ENCODE data around the gene KLHL13.
"Not testable (repeated sequence)": the region's sequence is repeated elsewhere in the genome, so short reads cannot be mapped to it uniquely, and the experiment has no call there.

KLHL13 gene

GRCh38 chrX:117989512-117989911, 127.1 kb downstream of the KLHL13 start:
- no peak for DNase-seq

GRCh38 chrX:117987373-117987772, 129.2 kb downstream of the KLHL13 start:
- DNase-seq: no peak

GRCh38 chrX:117985241-117985640, 131.4 kb downstream of the KLHL13 start:
- DNase-seq: peak; percentile 21

- no peak for DNase-seq
Measured at GRCh38 chrX:117982694-117983392, 133.8 kb downstream of the KLHL13 start.

GRCh38 chrX:117978402-117978801, 138.2 kb downstream of the KLHL13 start:
- no peak for DNase-seq

DNA sequence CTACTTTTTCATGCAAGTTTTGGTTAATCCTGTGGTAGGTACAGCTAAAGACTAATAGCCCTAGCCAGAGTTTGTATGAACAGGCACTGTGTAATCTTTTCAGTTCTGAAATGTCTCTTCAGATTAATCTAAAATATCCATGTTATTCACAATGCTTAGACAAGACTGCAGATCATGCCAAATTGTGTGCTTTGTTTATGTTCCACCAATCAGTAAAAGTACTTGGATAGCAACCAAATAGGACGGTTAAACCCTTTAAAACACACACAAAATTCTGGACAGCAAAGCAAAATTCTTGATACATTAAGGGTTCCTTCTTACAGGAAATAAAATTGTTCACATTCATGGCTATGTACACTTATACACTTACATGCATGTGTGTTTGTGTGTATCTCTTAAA, 139.1 kb downstream of the KLHL13 start:
- DNase-seq: no peak

DNA sequence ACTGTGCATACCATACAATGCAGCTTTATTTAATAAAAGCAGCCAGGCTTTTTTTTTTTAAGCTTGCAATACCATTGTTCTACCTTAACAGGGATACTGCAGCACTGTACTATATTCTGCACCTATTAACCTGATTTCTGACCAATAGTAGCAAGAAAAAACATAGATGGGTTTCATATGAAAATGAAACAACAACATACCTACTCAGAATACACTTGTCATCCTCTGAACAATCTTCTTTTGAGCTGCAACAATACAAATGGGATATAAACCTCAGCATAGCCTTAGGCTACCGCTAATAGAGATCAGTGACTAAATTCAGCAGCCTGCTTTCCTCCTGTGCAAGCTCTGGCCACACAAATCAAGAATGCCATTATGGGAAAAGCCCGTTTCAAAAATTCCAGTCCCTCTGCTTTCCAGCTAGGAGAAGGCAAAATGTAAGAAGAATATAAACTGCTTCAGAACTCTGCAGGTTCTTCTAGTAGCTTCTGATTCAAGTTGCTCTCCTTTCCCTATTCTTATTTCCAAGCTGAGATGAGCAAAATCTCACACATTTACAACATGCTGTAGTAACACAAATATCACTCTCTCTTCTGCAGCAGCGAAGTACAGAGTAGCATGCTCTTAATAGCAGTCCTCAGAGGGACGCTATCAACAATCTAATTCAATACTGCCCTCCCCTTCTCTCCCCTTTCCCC, 143.4 kb downstream of the KLHL13 start:
- peak; percentile 55 for DNase-seq

- DNase-seq: peak; percentile 59
Measured at GRCh38 chrX:117972711-117973109, 143.9 kb downstream of the KLHL13 start.

GRCh38 chrX:117969782-117970181, 146.8 kb downstream of the KLHL13 start:
- DNase-seq: peak; percentile 37

GRCh38 chrX:117969328-117969727, 147.3 kb downstream of the KLHL13 start:
- peak; percentile 90 for DNase-seq

DNA sequence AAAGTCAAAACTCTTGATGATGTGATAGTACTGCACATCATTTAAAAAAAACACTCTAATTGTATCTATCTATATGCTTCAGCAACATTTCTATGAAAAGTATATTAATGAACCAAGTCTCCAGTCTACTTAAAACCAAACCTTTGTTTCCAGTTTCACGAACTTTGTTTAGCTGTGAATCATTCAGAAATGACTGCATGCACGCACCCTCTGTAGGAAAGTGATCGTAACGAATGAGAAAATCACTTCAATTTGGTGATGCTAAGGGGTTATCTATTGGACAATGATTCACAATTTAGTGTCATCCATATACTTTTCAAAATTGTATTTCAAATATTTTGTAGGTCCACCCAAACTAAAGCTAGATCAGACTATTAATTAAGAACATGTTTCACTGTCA, 157.6 kb downstream of the KLHL13 start:
- DNase-seq: no peak

DNA sequence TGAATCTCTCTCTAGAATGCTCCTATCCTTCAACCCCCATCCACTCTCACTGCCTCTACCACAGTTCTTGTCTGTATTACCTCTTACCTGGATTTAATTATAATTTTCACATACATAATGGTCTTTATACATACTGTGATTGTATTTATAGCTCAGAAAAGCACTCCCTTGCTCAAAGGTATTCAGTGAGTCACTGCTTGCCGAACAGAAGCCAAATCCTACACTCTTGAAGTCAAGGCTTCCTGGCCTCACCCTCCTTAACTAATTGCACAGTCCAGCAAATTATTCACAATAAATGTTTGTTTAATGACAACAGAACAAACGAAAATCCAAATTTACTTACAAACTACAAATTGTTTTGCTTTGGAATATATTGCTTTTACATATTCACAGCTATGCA, 159.5 kb downstream of the KLHL13 start:
- no peak for DNase-seq

DNA sequence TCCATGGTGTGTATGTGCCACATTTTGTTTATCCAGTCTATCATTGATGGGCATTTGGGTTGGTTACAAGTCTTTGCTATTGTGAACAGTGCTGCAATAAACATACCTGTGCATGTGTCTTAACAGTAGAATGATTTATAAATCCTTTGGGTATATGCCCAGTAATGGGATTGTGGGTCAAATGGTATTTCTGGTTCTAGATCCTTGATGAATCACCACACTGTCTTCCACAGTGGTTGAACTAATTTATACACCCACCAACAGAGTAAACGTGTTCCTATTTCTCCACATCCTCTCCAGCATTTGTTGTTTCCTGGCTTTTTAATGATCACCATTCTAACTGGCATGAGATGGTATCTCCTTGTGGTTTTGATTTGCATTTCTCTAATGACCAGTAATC, 177.3 kb downstream of the KLHL13 start:
- not testable (repeated sequence) for DNase-seq

GRCh38 chrX:117936118-117936517, 180.5 kb downstream of the KLHL13 start:
- DNase-seq: no peak

DNA sequence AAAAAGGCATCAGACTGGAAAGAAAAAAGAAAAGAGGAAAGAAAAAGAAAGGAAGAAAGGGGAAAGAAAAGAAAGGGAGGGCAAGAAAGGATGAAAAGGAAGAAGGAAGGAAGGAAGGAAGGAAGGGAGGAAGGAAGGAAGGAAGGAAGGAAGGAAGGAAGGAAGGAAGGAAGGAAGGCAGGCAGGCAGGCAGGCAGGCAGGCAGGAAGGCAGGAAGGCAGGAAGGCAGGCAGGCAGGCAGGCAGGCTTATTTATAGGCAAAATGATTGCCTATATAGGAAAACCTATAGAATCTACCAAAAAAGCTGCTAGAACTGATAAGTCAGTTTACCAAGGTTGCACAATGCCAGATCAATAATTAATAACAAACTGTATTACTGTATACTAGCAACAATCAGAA, 186.5 kb downstream of the KLHL13 start:
- DNase-seq: not testable (repeated sequence)

DNA sequence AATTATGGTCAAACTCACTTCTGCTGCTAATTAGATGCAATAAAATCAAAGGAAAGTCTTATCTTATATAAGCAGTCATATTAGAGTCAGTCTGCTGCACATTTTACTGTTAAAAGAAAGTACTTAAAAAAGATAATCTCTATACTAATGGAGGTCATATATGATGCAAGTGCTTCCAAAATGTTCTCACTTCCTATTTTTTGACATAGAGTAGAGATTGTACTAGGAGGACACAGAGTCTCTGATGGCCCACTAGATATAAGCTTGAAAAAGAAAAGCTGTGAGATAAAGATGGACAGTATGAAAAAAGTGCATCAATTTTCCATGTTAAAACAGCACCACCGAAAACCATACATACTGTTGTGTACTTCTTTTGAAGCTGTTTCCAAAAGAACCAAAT, 196.9 kb downstream of the KLHL13 start:
- DNase-seq: no peak

- no peak for DNase-seq
Measured at GRCh38 chrX:117910216-117910615, 206.4 kb downstream of the KLHL13 start.

GRCh38 chrX:117898226-117898625, 218.4 kb downstream of the KLHL13 start:
- DNase-seq: no peak

DNA sequence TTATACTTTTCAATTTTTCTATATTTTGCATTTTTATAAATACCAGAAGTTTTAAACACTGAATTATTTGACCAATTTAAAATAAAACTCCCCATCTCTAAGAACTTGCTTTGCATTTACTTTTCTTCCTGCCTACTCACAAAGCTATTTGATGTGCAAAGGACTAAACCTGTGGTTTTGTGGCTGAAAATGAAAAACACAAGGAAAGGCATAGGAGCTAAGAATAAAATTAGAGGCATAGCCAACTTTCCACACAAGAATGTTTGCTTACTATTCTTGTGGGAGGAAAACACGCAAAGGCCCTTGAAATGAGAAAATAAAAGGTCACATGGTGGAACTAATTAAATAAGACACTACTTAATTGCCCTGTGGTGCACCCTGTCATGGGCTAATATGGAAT, 221.2 kb downstream of the KLHL13 start:
- DNase-seq: no peak

DNA sequence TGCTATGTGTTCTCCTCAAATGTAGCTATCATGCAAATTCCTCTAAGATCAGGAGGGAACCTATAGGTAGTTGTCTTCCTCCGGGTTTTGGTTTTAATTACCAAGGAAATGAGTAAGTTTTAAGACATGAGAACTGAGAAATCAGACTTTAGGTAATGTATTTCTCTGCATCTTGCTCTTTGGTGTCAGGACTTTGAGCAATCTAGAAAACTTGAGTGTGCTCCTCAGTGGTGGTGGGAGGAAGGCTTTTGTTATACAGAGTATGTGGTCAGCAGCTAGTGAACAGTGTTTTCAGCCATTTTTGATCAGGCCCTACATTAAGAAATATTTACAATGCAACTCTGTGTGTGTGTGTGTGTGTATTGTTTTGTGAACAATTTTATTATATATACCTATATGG, 224.1 kb downstream of the KLHL13 start:
- DNase-seq: no peak

DNA sequence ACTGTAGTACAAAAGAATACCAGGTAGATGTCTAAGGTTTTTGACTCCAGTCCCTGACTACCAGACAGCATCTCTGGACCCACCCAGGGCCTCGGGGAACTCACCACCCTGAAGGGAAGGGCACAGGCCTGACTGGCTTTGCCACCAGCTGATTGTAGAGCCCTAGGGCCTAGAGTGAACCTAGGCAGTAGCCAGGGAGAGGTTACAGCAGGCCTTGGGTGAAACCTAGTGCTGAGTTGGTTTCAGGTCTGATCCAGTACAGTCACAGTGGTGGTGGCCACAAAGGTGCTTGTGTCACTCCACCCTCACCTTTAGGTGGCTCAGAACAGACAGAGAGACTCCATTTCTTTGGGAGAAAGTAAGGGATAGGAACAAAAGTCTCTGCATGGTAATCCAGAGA, 244.8 kb downstream of the KLHL13 start:
- DNase-seq: no peak

- no peak for DNase-seq
Measured at GRCh38 chrX:117860517-117860916, 256.1 kb downstream of the KLHL13 start.

DNA sequence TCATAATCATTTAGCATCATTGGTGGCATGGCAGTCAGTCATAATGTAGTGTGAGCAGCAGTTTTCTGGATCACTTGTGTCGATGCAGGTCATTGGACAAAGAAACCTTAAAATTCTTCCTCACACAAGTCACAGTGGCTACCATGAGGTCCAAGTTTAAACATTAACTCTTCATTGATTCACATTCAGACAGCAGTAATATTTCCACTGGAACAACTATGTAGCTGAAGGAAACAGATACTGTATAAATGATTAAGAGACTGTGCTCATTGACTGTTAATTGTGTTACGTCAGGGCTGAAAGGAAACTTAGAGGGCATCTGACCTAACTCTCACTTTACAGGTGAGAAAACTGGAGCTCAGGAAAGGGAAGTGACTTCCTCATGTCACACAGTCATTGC, 261.8 kb downstream of the KLHL13 start:
- DNase-seq: no peak

DNA sequence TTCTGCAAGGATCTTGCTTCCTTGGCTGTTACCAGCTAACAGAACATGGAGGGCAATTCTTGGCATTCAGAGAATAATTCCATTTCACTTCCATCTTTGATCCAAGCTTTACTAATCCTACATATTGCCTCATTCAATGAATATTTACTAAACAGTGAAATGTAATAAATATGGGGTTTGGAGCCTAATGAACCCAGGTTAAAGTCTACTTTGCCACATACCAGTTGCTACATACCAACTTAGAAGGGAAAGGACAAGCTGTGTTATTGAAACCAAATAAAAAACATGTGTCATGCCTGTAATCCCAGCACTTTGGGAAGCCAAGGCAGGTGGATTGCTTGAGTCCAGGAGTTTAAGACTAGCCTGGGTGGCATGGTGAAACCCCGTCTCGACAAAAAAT, 265.6 kb downstream of the KLHL13 start:
- DNase-seq: no peak
